HCT116 (cell line): Measurements from ENCODE around the gene THUMPD2. TPM values are rescaled to one million over a fixed set of nuclear protein-coding genes. Genes with fewer than 3 reads are reported as not detected.

ENCODE experiments used
- ATAC-seq: fragments of 200-7000 bp; cut with Tn5 transposase; 2 replicates; pipeline ENCODE4 v1.9.1; 2020; ENCODE audit warnings: mild to moderate bottlenecking, moderate library complexity
- BruUV-seq: library from RNA; stranded (reverse); fragments of 400-500 nt; replicated peaks from 2 replicates; lab custom pipeline; 2021; lab: Mats Ljungman, UMichigan
- CTCF ChIA-PET: fragments of 300-600 bp; sonication (Branson Sonifier 250); formaldehyde crosslinking; loops from one replicate; lab custom pipeline; 2021; ENCODE audit warnings: antibody characterized with exemption; lab: Charles Lee
- POLR2A ChIA-PET: fragments of 300-600, 350-600 bp; sonication (Branson Sonifier 250); formaldehyde crosslinking; loops from one replicate; lab custom pipeline; 2021; ENCODE audit warnings: antibody characterized with exemption; lab: Charles Lee
- RAD21 ChIA-PET, 2 experiments: fragments of 300-600 bp; sonication (Branson Sonifier 250); formaldehyde crosslinking; loops; one replicate each; lab custom pipeline; 2023; ENCODE audit warnings: low total read pairs in 2 of 2; ENCODE audit not compliant: uncharacterized antibody in 2 of 2, unreplicated experiment in 2 of 2, low non-redundant PET in 1 of 2; lab: Charles Lee
- DNase-seq: peaks from one replicate; pipeline ENCODE4 v3.0.0-alpha.2; 2010; ENCODE audit warnings: low read depth, low spot score
- H2AFZ ChIP-seq: fragments of 200-600 bp; shearing (Covaris generic), sonication (generic); 2 replicates; pipeline ENCODE4 v1.6.1; 2017; ENCODE audit warnings: low read depth, mixed run types, mixed read lengths, antibody characterized with exemption, low read length; ENCODE audit not compliant: poor library complexity, severe bottlenecking
- H3K27ac ChIP-seq: 2 replicates; pipeline ENCODE4 v1.5.1; 2012; ENCODE audit warnings: low read depth, low read length
- H3K27me3 ChIP-seq: fragments of 200-600 bp; sonication (generic); 2 replicates; pipeline ENCODE4 v1.6.1; 2016; ENCODE audit warnings: mixed run types, low read length, mixed read lengths; ENCODE audit not compliant: insufficient read depth
- H3K36me3 ChIP-seq, 2 experiments: fragments of 200-500 bp in 1 of 2; fragments of 200-600 bp in 1 of 2; sonication (Bioruptor generic) in 1 of 2; sonication (generic) in 1 of 2; 2 replicates each; pipeline versions ENCODE4 v1.5.1 to v1.6.1; 2014 to 2016; ENCODE audit warnings: low read length in 2 of 2, inconsistent platforms in 1 of 2, mixed read lengths in 1 of 2, mixed run types in 1 of 2; ENCODE audit not compliant: insufficient read depth in 2 of 2, control insufficient read depth in 1 of 2
- H3K4me1 ChIP-seq, 2 experiments: fragments of 200-600 bp in 1 of 2; sonication (generic) in 1 of 2; 2 replicates each; pipeline versions ENCODE4 v1.5.1 to v1.6.1; 2012 to 2017; ENCODE audit warnings: low read length in 2 of 2, inconsistent platforms in 1 of 2, mild to moderate bottlenecking in 1 of 2, mixed read lengths in 1 of 2, mixed run types in 1 of 2, moderate library complexity in 1 of 2; ENCODE audit not compliant: insufficient read depth in 2 of 2, control insufficient read depth in 1 of 2
- H3K4me2 ChIP-seq: fragments of 200-600 bp; sonication (generic); 2 replicates; pipeline ENCODE4 v1.6.1; 2017; ENCODE audit warnings: mixed run types, low read length, mixed read lengths
- H3K4me3 ChIP-seq, 2 experiments: fragments of 200-600 bp in 1 of 2; sonication (generic) in 1 of 2; replicated peaks in 1 of 2; 2 replicates each; pipeline ENCODE4 v1.5.1; 2011 to 2016; ENCODE audit warnings: low read length in 2 of 2, control low read depth in 1 of 2, low read depth in 1 of 2, mild to moderate bottlenecking in 1 of 2, mixed read lengths in 1 of 2, mixed run types in 1 of 2
- H3K79me2 ChIP-seq: fragments of 200-600 bp; sonication (generic); 2 replicates; pipeline ENCODE4 v1.6.1; 2017; ENCODE audit warnings: mild to moderate bottlenecking, mixed run types, low read length, moderate library complexity, mixed read lengths; ENCODE audit not compliant: insufficient read depth
- H3K9ac ChIP-seq: fragments of 200-600 bp; sonication (generic); 2 replicates; pipeline ENCODE4 v1.6.1; 2016; ENCODE audit warnings: low read length, mixed read lengths
- H3K9me2 ChIP-seq: fragments of 200-600 bp; sonication (generic), shearing (Covaris generic); 2 replicates; pipeline ENCODE4 v1.6.1; 2017; ENCODE audit warnings: mixed run types, mild to moderate bottlenecking, moderate library complexity; ENCODE audit not compliant: insufficient read depth
- H3K9me3 ChIP-seq, 2 experiments: fragments of 200-500 bp in 1 of 2; fragments of 200-600 bp in 1 of 2; sonication (Bioruptor generic) in 1 of 2; sonication (generic) in 1 of 2; 2 replicates each; pipeline ENCODE4 v1.6.1; 2014 to 2017; ENCODE audit warnings: low read length in 2 of 2, mixed read lengths in 2 of 2, inconsistent platforms in 1 of 2, low read depth in 1 of 2, mild to moderate bottlenecking in 1 of 2, mixed run types in 1 of 2, moderate library complexity in 1 of 2; ENCODE audit not compliant: control insufficient read depth in 1 of 2, insufficient read depth in 1 of 2
- H4K20me1 ChIP-seq: fragments of 200-600 bp; sonication (generic), shearing (Covaris generic); 2 replicates; pipeline ENCODE4 v1.6.1; 2017; ENCODE audit warnings: mixed run types, mild to moderate bottlenecking, moderate library complexity; ENCODE audit not compliant: insufficient read depth
- CBX3 ChIP-seq: IDR thresholded peaks from 2 replicates; pipeline ENCODE4 v1.6.1; 2012; ENCODE audit warnings: low read depth
- CTCF ChIP-seq, 3 experiments: fragments of 200-600 bp in 1 of 3; sonication (generic) in 1 of 3; IDR thresholded peaks in 2 of 3; conservative IDR thresholded peaks in 1 of 3; 2 replicates each; pipeline ENCODE4 v1.5.1; 2012 to 2017; ENCODE audit warnings: low read depth in 2 of 3, low read length in 2 of 3, antibody characterized with exemption in 1 of 3, borderline replicate concordance in 1 of 3, control low read depth in 1 of 3, mild to moderate bottlenecking in 1 of 3, mixed read lengths in 1 of 3, mixed run types in 1 of 3, moderate library complexity in 1 of 3; ENCODE audit not compliant: insufficient read depth in 1 of 3
- EGR1 ChIP-seq: IDR thresholded peaks from 2 replicates; pipeline ENCODE4 v1.6.1; 2012; ENCODE audit warnings: low read depth
- FOSL1 ChIP-seq: IDR thresholded peaks from 2 replicates; pipeline ENCODE4 v1.6.1; 2012; ENCODE audit warnings: low read depth
- MAX ChIP-seq: IDR thresholded peaks from 2 replicates; pipeline ENCODE4 v1.6.1; 2012
- POLR2A ChIP-seq: IDR thresholded peaks from 2 replicates; pipeline ENCODE4 v1.7.0; 2011; ENCODE audit warnings: borderline replicate concordance; ENCODE audit not compliant: insufficient read depth, insufficient read length; ENCODE audit errors: extremely low read depth
- POLR2AphosphoS5 ChIP-seq: IDR thresholded peaks from 2 replicates; pipeline ENCODE4 v1.6.1; 2011; ENCODE audit warnings: mild to moderate bottlenecking, low read depth, low read length, moderate library complexity
- TCF7L2 ChIP-seq: IDR thresholded peaks from 2 replicates; pipeline ENCODE4 v1.7.0; 2011; ENCODE audit warnings: borderline replicate concordance, inconsistent platforms; ENCODE audit not compliant: insufficient read depth, insufficient read length; ENCODE audit errors: extremely low read depth
- ZFX ChIP-seq: fragments of 450-650 bp; IDR thresholded peaks from 2 replicates; pipeline ENCODE4 v1.6.1; 2017
- ZNF274 ChIP-seq: fragments of 200-500 bp; sonication (Bioruptor generic); IDR thresholded peaks from 2 replicates; pipeline ENCODE4 v1.6.1; 2014; ENCODE audit warnings: mild to moderate bottlenecking, low read depth, low read length, inconsistent platforms
- intact Hi-C: fragments of 100-400 bp; cut with micrococcal nuclease; formaldehyde crosslinking; loops from 2 replicates; pipeline ENCODE4 v1.10.0; 2022
- total RNA-seq: library from RNA; stranded (reverse); gene quantifications from one replicate; pipeline ENCODE4 v1.2.1, GENCODE V29; 2021; ENCODE audit not compliant: unreplicated experiment

The THUMPD2 gene
- total RNA-seq, 1 experiment from 2014 or later = 15.8 TPM

GRCh38 chr2:39779341-39779851 lies 338 bp upstream of the THUMPD2 start:
- Histone ChIP-seq H3K9ac (peak overlapping the region; percentile 96), H3K27ac (no peak overlapping the region), H3K9me2 (no peaks in the 10 kb centered on the region), H3K4me1 (peaks cover 13 to 28% of the 10 kb centered on the region in 2 experiments), H3K9me3 (no peaks in the 10 kb centered on the region), H2AFZ (peak overlapping the region; percentile 83), H3K27me3 (no peaks in the 10 kb centered on the region), H3K4me2 (peak overlapping the region; percentile 85), H3K36me3 (peaks cover 2 to 16% of the 10 kb centered on the region in 2 experiments; a peak in 1 of 4 replicates), H4K20me1 (0 out of 2 replicates have a peak, but pooled peaks cover 6% of the 10 kb centered on the region), H3K79me2 (peaks cover 46% of the 10 kb centered on the region), H3K4me3 (peak overlapping the region; percentile 75 to 76)
- DNase-seq (no peak), ATAC-seq (no peak)
- ChIA-PET POLR2A (no interaction called here), RAD21 (no interaction called here), CTCF (no interaction called here)
- no TSS peak for BruUV-seq
- intact Hi-C loops = no loop called here
- TF ChIP-seq CBX3 (no peak), TCF7L2 (no peak), POLR2AphosphoS5 (no peak), ZNF274 (no peak), FOSL1 (no peak), MAX (no peak), POLR2A (no peak), EGR1 (no peak), ZFX (no peak), CTCF (IDR thresholded peaks at IDR 0.05 in 2 of 3, conservative IDR thresholded peaks at IDR 0.05 in 1 of 3; ENCODE audit: borderline replicate concordance in 1 of 3, insufficient read depth in 1 of 3, low read depth in 2 of 3, low read length in 2 of 3) (no peak)
